Trophoblast cell (in vitro differentiated cells and primary cell): ENCODE results near the gene CUEDC1.

Experiments
- DNase-seq, 2 donors: peaks; one replicate each; pipeline ENCODE4 v3.0.0-alpha.2; 2016
- H2AFZ ChIP-seq: 2 replicates; pipeline ENCODE4 v1.6.1; 2013; ENCODE audit warnings: low read length, moderate library complexity, mild to moderate bottlenecking; ENCODE audit not compliant: insufficient read depth, poor library complexity
- H2AK5ac ChIP-seq: 2 replicates; pipeline ENCODE4 v1.6.1; 2013; ENCODE audit warnings: mild to moderate bottlenecking, low read length
- H2BK120ac ChIP-seq: 2 replicates; pipeline ENCODE4 v1.6.1; 2013; ENCODE audit warnings: low read length, mild to moderate bottlenecking, moderate library complexity; ENCODE audit not compliant: insufficient read depth, poor library complexity
- H2BK12ac ChIP-seq: 2 replicates; pipeline ENCODE4 v1.6.1; 2013; ENCODE audit warnings: mild to moderate bottlenecking, low read length, moderate library complexity
- H2BK5ac ChIP-seq: 2 replicates; pipeline ENCODE4 v1.6.1; 2013; ENCODE audit warnings: low read length, low read depth, moderate library complexity, mild to moderate bottlenecking; ENCODE audit not compliant: poor library complexity
- H3K14ac ChIP-seq: 2 replicates; pipeline ENCODE4 v1.6.1; 2013; ENCODE audit warnings: mild to moderate bottlenecking, low read length
- H3K18ac ChIP-seq: 2 replicates; pipeline ENCODE4 v1.6.1; 2013; ENCODE audit warnings: mild to moderate bottlenecking, low read length
- H3K23ac ChIP-seq: 2 replicates; pipeline ENCODE4 v1.6.1; 2013; ENCODE audit warnings: low read length
- H3K27ac ChIP-seq: 2 replicates; pipeline ENCODE4 v1.5.1; 2013; ENCODE audit warnings: low read depth, mild to moderate bottlenecking, inconsistent platforms, low read length, moderate library complexity
- H3K27me3 ChIP-seq: 2 replicates; pipeline ENCODE4 v1.6.1; 2013; ENCODE audit warnings: inconsistent platforms, mild to moderate bottlenecking, low read length, moderate library complexity; ENCODE audit not compliant: insufficient read depth
- H3K36me3 ChIP-seq, 2 experiments: 1 replicate in 1 of 2; 2 replicates in 1 of 2; pipeline ENCODE4 v1.6.1; 2013; ENCODE audit warnings: low read length in 2 of 2, mild to moderate bottlenecking in 2 of 2, moderate library complexity in 1 of 2; ENCODE audit not compliant: insufficient read depth in 2 of 2, control insufficient read depth in 1 of 2
- H3K4ac ChIP-seq: 2 replicates; pipeline ENCODE4 v1.6.1; 2013; ENCODE audit warnings: low read depth, mild to moderate bottlenecking, low read length, moderate library complexity
- H3K4me1 ChIP-seq, 2 experiments: 1 replicate in 1 of 2; 2 replicates in 1 of 2; pipeline ENCODE4 v1.6.1; 2013; ENCODE audit warnings: low read length in 2 of 2, mild to moderate bottlenecking in 2 of 2, moderate library complexity in 1 of 2; ENCODE audit not compliant: insufficient read depth in 2 of 2, control insufficient read depth in 1 of 2
- H3K4me2 ChIP-seq: 2 replicates; pipeline ENCODE4 v1.6.1; 2013; ENCODE audit warnings: inconsistent platforms, mild to moderate bottlenecking, low read length, moderate library complexity
- H3K4me3 ChIP-seq: 2 replicates; pipeline ENCODE4 v1.5.1; 2013; ENCODE audit warnings: mild to moderate bottlenecking, low read depth, low read length, inconsistent platforms
- H3K79me1 ChIP-seq: one replicate; pipeline ENCODE4 v1.6.1; 2013; ENCODE audit warnings: low read length
- H3K79me2 ChIP-seq: 2 replicates; pipeline ENCODE4 v1.6.1; 2013; ENCODE audit warnings: low read length, mild to moderate bottlenecking; ENCODE audit not compliant: control insufficient read depth, insufficient read depth, poor library complexity
- H3K9ac ChIP-seq: 2 replicates; pipeline ENCODE4 v1.6.1; 2013; ENCODE audit warnings: mild to moderate bottlenecking, low read length
- H3K9me3 ChIP-seq: 2 replicates; pipeline ENCODE4 v1.6.1; 2013; ENCODE audit warnings: low read depth, mild to moderate bottlenecking, control low read depth, inconsistent platforms, low read length; ENCODE audit not compliant: insufficient read depth
- H4K12ac ChIP-seq: 2 replicates; pipeline ENCODE4 v1.6.1; 2013; ENCODE audit warnings: low read depth, mild to moderate bottlenecking, low read length, moderate library complexity
- H4K8ac ChIP-seq: 2 replicates; pipeline ENCODE4 v1.6.1; 2013; ENCODE audit warnings: low read depth, mild to moderate bottlenecking, low read length, moderate library complexity
- H4K91ac ChIP-seq: one replicate; pipeline ENCODE4 v1.6.1; 2013; ENCODE audit warnings: low read depth, mild to moderate bottlenecking, low read length, moderate library complexity
- WGBS: extraction: QIAGEN DNeasy Blood & Tissue Kit; methylation state at CpG from one replicate; pipeline ENCODE4 v1.1.7; 2013; ENCODE audit warnings: missing lambda C conversion rate; ENCODE audit not compliant: insufficient read length, insufficient coverage; ENCODE audit errors: extremely low coverage; 5-methylcytosine and 5-hydroxymethylcytosine counted together

The CUEDC1 gene

GRCh38 chr17:57885148-57885915 is 69.9 kb downstream of the CUEDC1 start:
- Histone ChIP-seq H3K14ac (no peak overlapping the region), H4K8ac (no peak overlapping the region), H3K27me3 (no peaks in the 10 kb centered on the region), H3K4ac (no peak overlapping the region), H3K18ac (no peak overlapping the region), H2BK120ac (no peak overlapping the region), H2BK12ac (no peak overlapping the region), H3K9me3 (no peaks in the 10 kb centered on the region), H2BK5ac (no peak overlapping the region), H3K4me2 (no peak overlapping the region), H3K27ac (no peak overlapping the region), H2AFZ (no peak overlapping the region), H2AK5ac (no peak overlapping the region), H3K79me1 (peaks cover 9% of the 10 kb centered on the region), H4K12ac (no peak overlapping the region), H3K4me1 (peaks cover 14 to 17% of the 10 kb centered on the region in 2 experiments), H3K4me3 (no peak overlapping the region), H3K9ac (no peak overlapping the region), H3K23ac (no peak overlapping the region), H3K79me2 (no peaks in the 10 kb centered on the region), H3K36me3 (peaks cover 8 to 13% of the 10 kb centered on the region in 2 experiments), H4K91ac (no peak overlapping the region)
- no peak for DNase-seq
- WGBS = no CpG with 5 or more reads among the region's 67 CpGs

GRCh38 chr17:57881783-57882351 is 73.3 kb downstream of the CUEDC1 start:
- Histone ChIP-seq H2BK5ac (peak overlapping the region; percentile 15), H3K4ac (no peak overlapping the region), H3K9me3 (no peaks in the 10 kb centered on the region), H3K36me3 (peaks cover 8 to 13% of the 10 kb centered on the region in 2 experiments), H4K91ac (peak overlapping the region; percentile 1), H3K9ac (no peak overlapping the region), H3K27ac (peak overlapping the region; percentile 39), H3K23ac (no peak overlapping the region), H3K4me1 (peaks cover 34 to 36% of the 10 kb centered on the region in 2 experiments), H3K4me2 (no peak overlapping the region), H4K12ac (no peak overlapping the region), H3K79me2 (no peaks in the 10 kb centered on the region), H3K79me1 (peaks cover 15% of the 10 kb centered on the region), H3K27me3 (no peaks in the 10 kb centered on the region), H4K8ac (no peak overlapping the region), H2AFZ (no peak overlapping the region), H2AK5ac (peak overlapping the region; percentile 24), H3K4me3 (no peak overlapping the region), H2BK12ac (peak overlapping the region; percentile 10), H2BK120ac (peak overlapping the region; percentile 3), H3K14ac (peak overlapping the region; percentile 30), H3K18ac (peak overlapping the region; percentile 2)
- no CpG with 5 or more reads among the region's 9 CpGs for WGBS
- DNase-seq = no peak

- no CpG with 5 or more reads among the region's 8 CpGs for WGBS
- peaks cover 22% of the 10 kb centered on the region for H3K79me1 ChIP-seq
- peak; percentile 46 to 67 for DNase-seq
Measured at GRCh38 chr17:57881143-57881542, 74.1 kb downstream of the CUEDC1 start.

GRCh38 chr17:57880086-57880456 is 75.1 kb downstream of the CUEDC1 start:
- peak overlapping the region; percentile 33 for H3K18ac ChIP-seq
- H3K4me1 ChIP-seq = peaks cover 50 to 52% of the 10 kb centered on the region in 2 experiments
- H3K27me3 ChIP-seq = no peaks in the 10 kb centered on the region
- peak overlapping the region; percentile 44 for H4K91ac ChIP-seq
- H2BK12ac ChIP-seq = peak overlapping the region; percentile 85
- no peak overlapping the region for H2AFZ ChIP-seq
- H2BK5ac ChIP-seq = no peak overlapping the region
- H4K12ac ChIP-seq = no peak overlapping the region
- H3K14ac ChIP-seq = peak overlapping the region; percentile 41
- no peak overlapping the region for H3K23ac ChIP-seq
- no peak overlapping the region for H3K4me2 ChIP-seq
- peak; percentile 37 to 76 for DNase-seq
- no peaks in the 10 kb centered on the region for H3K9me3 ChIP-seq
- H3K4me3 ChIP-seq = no peak overlapping the region
- H3K79me1 ChIP-seq = peaks cover 31% of the 10 kb centered on the region
- H2AK5ac ChIP-seq = peak overlapping the region; percentile 60
- H3K9ac ChIP-seq = no peak overlapping the region
- peaks cover 9 to 11% of the 10 kb centered on the region in 2 experiments for H3K36me3 ChIP-seq
- peak overlapping the region; percentile 65 for H2BK120ac ChIP-seq
- WGBS = no CpG with 5 or more reads among the region's 8 CpGs
- peak overlapping the region; percentile 30 for H3K27ac ChIP-seq
- H4K8ac ChIP-seq = no peak overlapping the region
- peak overlapping the region; percentile 24 for H3K4ac ChIP-seq
- H3K79me2 ChIP-seq = peaks cover 2% of the 10 kb centered on the region

More at GRCh38 chr17:57881143-57881542, 74.1 kb downstream of the CUEDC1 start:
- H2AK5ac ChIP-seq = no peak overlapping the region
- peak overlapping the region; percentile 10 for H2BK12ac ChIP-seq
- no peak overlapping the region for H3K4me3 ChIP-seq
- H4K91ac ChIP-seq = peak overlapping the region; percentile 1
- no peak overlapping the region for H2AFZ ChIP-seq
- H4K12ac ChIP-seq = no peak overlapping the region
- H2BK120ac ChIP-seq = peak overlapping the region; percentile 3
- H3K9ac ChIP-seq = no peak overlapping the region
- H3K27ac ChIP-seq = peak overlapping the region; percentile 39
- peaks cover 11 to 13% of the 10 kb centered on the region in 2 experiments for H3K36me3 ChIP-seq
- H3K79me2 ChIP-seq = peaks cover 2% of the 10 kb centered on the region
- H4K8ac ChIP-seq = no peak overlapping the region
- peak overlapping the region; percentile 4 for H3K18ac ChIP-seq
- no peak overlapping the region for H3K23ac ChIP-seq
- H2BK5ac ChIP-seq = no peak overlapping the region
- peaks cover 42 to 43% of the 10 kb centered on the region in 2 experiments for H3K4me1 ChIP-seq
- no peaks in the 10 kb centered on the region for H3K9me3 ChIP-seq
- H3K4ac ChIP-seq = no peak overlapping the region
- H3K14ac ChIP-seq = no peak overlapping the region
- no peaks in the 10 kb centered on the region for H3K27me3 ChIP-seq
- peak overlapping the region; percentile 34 for H3K4me2 ChIP-seq
